ENCODE measurements around the gene DAPK3.

DAPK3 gene

DNA sequence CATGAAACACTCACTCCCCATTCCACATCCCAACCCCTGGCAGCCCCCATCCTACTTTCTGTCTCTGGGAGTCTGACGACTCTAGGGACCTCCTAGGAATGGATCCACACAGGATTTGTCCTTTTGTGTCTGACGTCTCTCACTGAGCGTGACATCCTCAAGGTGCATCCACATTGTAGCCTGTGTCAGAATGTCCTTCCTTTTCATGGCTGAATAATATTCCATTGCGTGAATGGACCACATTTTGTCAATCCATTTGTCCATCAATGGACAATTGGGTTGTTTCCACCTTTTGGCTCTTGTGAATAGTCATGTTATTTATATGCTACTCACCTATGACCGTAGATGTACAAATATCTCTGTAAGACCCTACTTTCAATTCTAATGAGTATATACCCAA lies 54.9 kb downstream of the DAPK3 start:
- DNase-seq (ENCODE audit: low read depth in 2 of 2), result no peak

DNA sequence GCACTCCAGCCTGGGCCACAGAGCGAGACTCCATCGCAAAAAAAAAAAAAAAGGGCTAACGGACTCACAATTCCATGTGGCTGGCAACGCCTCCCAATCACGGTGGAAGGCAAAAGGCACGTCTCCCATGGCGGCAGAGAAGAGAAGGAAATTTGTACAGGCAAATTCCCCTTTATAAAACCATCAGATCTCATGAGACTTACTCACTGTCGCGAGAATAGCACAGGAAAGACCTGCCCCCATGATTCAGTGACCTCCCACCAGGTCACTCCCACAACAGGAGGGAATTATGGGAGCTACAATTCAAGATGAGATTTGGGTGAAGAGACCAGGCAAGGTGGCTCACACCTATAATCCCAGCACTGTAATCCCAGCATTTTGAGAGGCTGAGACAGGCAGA lies 56.7 kb downstream of the DAPK3 start:
- DNase-seq (ENCODE audit: low read depth in 2 of 2), result no peak

DNA sequence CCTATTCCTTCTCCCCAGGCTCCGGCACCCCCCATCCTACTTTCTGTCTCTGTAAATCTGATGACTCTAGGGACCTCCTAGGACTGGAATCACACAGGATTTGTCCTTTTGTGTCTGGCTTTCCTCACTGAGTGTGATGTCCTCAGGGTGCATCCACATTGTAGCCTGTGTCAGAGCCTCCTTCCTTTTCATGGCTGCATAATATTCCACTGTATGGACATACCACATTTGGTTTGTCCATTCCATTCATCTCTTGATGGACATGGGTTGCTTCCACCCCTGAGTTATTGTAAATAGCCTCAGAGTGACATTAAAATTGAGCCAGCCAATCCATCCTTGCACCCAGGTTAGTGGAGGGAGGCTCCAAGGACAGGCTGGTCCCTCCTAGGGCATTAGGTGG lies 60.8 kb downstream of the DAPK3 start:
- DNase-seq (ENCODE audit: low read depth in 2 of 2), result no peak
